ENCODE data around the gene USP5.
"Not testable (repeated sequence)": the region's sequence is repeated elsewhere in the genome, so short reads cannot be mapped to it uniquely, and the experiment has no call there.

USP5 gene

DNA sequence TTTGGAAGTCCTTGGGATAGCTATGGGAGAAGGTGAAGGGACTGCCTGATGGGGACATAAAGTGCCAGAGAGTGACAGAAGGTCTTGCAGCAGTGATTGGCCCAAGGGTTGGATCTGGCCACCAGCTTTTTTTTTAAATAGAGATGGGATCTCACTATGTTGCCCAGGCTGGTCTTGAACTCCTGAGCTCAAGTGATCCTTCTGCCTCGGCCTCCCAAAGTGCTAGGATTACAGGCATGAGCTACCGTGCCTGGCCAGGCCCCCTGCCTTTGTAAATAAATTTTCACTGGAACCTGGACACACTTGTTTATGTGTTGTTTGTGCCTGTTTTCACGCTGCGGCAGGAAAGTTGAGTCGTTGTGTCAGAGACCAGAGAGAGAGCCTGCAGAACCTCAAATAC is 13.4 kb downstream of the USP5 start:
- not testable (repeated sequence) for DNase-seq (ENCODE audit: low spot score)

DNA sequence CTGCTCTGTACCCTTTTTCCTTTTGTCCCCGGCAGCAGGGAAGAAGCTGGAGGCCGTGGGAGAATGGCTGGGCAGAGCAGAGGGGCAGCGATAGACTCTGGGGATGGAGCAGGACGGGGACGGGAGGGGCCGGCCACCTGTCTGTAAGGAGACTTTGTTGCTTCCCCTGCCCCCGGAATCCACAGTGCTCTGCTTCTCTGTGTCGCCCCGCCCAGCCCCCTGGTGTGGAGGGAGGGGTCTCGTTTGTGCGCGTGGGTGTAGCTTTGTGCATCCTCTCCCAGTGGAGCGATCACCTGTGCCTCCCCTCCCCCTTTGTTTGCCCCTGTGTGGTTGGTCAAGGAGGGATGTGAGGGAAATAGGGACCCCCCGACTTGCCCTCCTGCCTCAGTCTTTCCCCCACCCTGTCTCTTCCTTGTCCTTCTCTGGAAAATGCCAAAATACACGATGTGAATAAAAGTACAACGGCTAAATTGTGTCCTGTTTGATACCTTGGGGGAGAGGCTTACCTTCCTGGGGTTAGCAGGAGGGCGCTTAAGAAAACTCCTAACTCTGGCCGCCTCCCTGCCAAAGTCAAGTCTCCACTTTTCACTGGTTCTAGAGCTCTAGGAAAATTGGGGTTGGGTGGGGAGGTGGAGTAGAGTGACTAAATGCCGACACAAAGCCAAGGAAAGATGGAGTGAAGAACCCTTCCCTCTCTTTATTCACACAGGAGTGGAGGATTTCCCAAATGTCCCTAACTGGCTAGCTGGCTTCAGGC is 14.4 kb downstream of the USP5 start:
- DNase-seq (ENCODE audit: low spot score) = no peak

DNA sequence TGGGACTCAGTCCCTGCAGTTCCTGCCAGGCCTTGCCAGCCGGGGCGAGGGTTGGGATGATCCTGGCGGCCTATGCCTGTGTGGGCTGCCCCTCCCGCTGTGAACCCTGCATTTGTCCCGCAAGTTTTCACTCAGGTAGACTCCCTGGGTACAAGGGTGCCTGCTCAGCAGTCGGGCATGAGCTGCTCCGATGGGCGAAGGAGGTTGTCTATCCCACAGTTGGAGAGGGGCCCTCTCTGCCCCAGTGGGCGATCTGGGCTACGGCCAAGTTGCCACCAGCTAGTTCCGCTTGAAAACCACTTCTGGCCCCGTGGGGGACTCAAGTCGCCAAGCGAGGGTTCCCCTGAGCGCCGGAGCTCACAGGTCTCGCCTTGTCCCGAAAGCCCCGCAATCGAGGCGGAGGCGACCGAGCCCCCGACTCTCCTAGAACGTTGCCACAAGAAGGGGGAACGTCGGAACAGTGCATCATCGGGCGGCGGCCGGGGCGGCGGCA is 15.0 kb downstream of the USP5 start:
- peak; percentile 27 for DNase-seq (ENCODE audit: low spot score)

DNA sequence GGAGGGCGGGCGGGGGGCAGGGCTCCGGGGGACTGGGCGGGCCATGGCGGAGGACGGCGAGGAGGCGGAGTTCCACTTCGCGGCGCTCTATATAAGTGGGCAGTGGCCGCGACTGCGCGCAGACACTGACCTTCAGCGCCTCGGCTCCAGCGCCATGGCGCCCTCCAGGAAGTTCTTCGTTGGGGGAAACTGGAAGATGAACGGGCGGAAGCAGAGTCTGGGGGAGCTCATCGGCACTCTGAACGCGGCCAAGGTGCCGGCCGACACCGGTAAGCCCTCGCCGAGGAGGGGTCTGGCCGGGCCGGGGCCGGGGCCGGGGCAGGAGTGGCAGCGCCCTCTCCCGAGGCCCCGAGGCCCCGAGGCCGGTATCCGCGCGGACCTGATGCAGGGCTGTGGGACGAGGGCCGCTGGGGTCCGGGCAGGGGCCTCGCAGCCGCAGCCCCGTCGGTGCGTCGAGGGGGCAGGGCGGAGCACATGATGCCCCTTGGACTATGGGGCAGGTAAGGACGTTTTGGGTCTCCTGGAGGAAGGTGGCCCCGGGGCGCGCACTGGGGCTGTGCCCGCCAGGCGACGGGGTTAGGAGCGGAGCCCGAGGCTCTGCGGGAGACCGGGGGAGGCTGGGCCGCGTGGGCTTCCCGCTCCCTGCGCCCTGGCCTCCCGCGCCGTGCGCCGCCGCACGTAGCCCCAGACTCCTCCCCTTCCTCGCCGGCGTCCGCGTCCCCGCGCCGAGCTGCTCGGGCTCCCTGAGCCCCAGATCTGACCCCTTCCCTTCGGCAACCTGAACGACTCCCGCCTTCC is 15.7 kb downstream of the USP5 start, which contains the start of gene TPI1:
Gene TPI1, plus strand, starts transcription at position 119 of the 798 bp plus-strand sequence. Its CDS starts 36 bp downstream, at position 155.
- peak; percentile 91 for DNase-seq (ENCODE audit: low spot score)

DNA sequence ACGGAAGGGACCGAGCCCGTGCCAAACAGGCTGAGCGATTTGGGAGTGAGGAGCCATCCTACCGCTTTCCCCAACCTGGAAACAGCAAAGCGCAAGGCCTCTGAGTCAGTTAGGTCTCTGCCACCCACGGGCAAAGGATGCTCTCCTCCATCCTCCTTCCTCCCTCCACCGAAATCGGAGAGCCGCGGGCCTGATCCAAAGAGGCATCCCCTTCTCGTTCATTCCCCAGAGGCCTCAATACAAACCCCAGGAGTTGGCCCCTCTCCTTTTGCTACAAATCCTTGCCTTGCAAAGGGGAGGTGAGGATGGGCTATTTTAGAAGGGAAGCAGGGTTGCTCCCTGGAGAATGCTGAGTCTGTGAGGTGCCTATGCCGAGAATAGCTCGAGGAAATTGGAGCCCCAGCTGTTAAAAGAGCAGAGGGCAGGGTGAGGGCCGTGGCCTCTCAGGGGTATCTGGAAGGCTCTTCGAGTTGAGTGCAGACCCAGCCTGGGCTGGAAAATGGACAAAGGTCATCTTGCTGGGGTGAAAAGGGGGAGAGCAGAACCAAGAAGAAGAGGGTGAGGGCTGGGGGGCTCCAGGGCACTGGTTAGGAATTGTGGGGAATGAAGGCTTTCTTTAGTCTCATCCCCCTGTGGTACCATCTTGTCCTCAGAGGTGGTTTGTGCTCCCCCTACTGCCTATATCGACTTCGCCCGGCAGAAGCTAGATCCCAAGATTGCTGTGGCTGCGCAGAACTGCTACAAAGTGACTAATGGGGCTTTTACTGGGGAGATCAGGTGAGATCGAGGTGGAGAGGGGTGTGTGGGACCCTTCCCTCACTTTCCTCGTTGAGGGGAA is 16.5 kb downstream of the USP5 start:
- DNase-seq (ENCODE audit: low spot score) = peak; percentile 48

DNA sequence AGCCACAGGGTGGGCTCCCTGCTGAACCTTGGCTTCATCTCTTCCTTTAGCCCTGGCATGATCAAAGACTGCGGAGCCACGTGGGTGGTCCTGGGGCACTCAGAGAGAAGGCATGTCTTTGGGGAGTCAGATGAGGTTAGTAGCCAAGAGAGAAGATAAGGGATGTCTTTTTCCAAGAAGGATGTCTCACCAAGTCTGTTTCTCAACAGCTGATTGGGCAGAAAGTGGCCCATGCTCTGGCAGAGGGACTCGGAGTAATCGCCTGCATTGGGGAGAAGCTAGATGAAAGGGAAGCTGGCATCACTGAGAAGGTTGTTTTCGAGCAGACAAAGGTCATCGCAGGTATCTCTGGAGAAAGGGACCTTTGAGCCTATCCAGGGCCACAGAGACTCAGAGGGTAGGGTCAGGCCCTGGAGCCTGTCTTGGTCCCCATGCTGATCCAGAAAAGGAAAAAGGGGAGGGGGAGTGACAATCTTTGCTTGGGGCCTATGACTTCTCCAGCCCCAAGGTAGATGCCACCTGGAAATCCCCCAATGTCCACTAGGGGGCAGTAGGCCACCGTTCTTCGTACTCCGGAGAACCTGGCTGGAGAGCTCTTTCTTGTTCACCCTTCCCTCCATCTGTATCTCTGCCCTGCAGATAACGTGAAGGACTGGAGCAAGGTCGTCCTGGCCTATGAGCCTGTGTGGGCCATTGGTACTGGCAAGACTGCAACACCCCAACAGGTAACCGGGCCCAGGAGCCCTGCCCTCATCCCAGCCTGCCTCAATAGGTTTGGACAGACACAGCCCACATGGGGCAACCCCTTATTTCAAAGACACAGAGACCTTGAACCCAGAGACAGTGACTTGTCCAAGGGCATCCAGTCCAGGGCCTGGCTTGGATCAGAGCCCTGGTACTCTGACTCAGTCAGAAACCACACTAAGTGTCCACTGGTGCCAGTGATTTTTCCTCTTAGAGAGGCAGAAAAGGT is 17.4 kb downstream of the USP5 start:
- peak; percentile 83 for DNase-seq (ENCODE audit: low spot score)

DNA sequence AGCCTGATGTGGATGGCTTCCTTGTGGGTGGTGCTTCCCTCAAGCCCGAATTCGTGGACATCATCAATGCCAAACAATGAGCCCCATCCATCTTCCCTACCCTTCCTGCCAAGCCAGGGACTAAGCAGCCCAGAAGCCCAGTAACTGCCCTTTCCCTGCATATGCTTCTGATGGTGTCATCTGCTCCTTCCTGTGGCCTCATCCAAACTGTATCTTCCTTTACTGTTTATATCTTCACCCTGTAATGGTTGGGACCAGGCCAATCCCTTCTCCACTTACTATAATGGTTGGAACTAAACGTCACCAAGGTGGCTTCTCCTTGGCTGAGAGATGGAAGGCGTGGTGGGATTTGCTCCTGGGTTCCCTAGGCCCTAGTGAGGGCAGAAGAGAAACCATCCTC is 18.4 kb downstream of the USP5 start:
- not testable (repeated sequence) for DNase-seq (ENCODE audit: low spot score)

DNA sequence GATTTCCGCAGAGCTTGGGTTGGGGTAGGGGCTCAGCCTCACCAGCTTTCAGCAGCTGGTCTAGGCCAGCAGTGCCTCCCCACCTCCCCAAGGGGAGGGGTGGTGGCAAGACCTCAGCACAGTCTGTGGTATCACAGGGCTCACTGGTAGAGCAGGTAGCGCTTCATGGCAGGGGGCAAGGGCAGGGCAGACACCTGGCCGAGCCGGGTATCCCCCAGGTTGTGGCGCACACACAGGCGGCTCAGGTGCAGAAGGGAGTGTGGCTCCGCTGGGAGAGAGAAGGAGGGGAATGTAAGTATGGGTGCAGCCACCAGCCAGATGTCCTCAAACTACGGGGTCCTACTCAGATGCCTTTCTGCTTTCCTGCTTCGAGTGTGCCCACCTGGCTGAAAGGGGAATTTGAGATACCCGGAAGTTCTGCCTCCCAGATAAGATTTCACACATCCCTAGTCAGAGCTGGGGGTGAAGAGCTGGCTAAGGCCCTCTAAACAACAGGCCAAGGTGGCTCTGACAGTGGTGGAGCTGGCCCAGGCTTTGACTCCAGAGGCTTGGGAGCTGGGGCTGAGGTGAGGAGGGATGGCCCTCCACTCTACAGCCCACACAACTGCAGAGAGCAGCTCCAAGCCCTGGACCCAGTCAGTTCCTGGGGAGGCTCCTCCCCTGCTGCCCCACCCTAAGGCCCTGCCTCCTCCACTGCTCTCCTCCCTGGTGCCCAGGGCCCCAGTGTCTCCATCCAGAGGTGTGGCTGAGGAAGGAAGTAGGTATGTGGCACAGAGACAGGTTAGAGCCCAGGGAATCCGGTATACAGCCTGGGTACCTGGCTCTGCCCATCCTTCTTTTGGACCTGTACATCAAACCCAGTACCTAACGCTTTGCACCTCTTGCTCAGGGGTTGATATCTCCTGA is 19.4 kb downstream of the USP5 start:
- peak; percentile 44 for DNase-seq (ENCODE audit: low spot score)

DNA sequence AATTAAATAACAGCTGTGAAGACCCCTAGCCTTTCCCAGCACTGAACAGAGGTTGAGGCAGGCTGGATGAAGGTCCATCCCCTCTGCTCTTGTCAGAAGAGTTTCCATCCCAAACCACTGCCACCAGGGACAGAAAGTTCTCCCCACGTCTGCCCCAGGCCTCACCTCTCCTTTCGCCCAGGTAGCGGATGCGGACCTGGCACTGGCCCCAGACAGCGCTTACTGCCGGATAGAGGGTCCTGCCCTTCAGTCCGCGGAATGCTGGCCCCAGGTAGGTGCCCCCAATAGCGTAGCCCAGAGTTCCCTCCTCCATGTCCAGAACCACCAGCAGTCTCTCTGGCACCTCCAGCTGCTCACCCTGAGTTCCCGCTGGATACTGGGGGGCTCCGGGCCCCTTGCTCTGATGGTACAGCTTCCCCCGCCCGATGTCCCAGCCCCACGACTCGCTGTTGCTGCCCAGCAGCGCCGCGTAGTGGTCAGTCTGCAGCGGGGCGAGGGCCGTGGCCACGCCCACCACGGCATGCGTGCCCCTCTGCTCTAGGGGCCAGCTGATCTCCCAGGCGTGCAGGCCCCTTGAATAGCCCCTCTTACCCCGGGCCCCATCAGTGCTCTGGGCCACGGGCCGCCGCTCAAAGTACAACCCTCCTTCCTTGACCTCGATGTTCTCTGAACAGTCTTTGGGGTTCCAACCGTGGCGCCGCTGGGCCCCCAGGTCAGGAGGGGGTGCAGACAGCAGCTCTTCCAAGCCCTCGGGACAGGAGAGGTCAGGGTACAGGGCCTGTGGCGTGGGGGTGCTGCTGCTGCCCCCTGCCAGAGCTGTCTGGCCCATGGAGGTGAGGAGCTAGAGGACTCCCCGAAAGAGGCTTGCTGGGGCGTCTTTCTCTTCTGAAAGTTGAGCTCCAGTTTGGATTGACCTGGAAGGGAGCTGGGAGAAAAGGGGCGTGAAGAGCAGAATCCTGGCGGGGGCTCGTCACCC is 20.4 kb downstream of the USP5 start:
- peak; percentile 90 for DNase-seq (ENCODE audit: low spot score)

DNA sequence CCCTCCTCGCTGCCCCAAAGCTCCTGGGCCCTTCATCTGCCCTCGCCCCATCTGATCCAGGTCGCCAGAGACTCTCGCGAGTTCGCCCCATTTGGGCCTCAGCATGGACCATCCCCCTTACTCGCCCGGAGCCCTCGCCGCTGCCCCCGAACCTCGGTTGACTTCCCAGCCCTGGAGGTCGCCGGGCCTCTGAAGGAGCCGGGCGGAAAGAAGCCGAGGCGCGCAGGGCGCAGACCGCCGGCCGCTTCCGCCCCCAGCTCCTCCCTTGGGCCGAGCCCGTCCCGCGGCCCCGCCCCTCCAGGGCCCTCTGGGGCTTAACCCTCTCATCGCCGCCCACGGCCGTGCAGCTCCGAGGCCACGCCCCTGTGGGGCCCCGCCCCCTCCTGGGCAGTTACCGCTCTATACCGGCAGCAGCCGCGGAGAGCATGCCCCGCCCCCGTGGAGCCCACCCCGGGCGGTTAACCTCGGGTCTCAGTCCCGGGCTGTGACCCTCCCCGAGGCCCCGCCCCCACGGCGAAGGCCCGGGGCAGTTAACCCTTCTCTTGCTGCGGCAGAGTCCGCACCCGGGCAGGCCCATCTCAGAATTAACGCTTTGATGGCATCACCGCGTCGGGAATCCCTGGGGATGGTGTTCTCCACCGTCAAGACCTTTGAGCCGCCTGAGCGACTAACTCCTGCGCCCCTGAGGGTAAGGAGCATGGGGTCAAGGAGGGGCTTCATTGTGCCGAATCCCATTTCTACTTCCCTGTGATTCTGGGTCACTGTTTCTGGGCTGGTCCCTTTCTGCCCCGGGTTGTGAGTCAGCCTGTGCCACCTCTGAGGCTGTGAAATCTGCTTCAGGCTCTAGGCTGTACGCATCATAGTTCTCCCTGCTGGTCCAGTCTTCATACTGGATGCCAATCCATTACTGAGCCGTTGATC is 21.4 kb downstream of the USP5 start, which contains the start of gene SPSB2:
Gene SPSB2, minus strand, starts transcription at position 210 of the 921 bp plus-strand sequence. CDS start 402 bp downstream, outside the sequence.
- peak; percentile 95 for DNase-seq (ENCODE audit: low spot score)

DNA sequence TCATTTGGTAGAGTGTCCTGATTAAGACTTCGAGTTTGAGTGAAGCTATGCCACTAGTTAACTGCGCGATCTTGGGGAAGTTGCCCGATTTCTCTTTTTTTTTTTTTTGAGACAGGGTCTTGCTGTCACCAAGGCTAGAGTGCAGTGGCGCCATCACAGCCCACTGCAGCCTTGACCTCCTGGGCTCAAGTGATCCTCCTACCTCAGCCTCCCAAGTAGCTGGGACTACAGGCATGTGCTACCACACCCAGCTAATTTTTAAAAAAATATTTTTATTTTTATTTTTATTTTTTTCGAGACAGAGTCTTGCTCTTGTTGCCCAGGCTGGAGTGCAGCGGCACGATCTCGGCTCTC is 22.0 kb downstream of the USP5 start:
- not testable (repeated sequence) for DNase-seq (ENCODE audit: low spot score)

DNA sequence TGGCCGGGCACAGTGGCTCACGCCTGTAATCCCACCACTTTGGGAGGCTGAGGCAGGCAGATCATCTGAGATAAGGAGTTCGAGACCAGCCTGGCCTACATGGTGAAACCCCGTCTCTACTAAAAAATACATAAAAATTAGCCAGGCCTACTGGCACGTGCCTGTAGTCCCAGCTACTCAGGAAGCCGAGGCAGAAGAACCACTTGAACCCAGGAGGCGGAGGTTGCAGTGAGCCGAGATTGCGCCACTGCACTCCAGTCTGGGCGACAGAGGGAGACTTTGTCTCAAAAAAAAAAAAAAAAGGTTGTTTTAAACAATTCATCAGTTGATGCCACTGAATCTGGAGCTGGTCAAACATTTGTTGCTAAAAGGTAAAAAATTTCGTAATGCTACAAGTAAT is 27.9 kb downstream of the USP5 start:
- not testable (repeated sequence) for DNase-seq (ENCODE audit: low spot score)

DNA sequence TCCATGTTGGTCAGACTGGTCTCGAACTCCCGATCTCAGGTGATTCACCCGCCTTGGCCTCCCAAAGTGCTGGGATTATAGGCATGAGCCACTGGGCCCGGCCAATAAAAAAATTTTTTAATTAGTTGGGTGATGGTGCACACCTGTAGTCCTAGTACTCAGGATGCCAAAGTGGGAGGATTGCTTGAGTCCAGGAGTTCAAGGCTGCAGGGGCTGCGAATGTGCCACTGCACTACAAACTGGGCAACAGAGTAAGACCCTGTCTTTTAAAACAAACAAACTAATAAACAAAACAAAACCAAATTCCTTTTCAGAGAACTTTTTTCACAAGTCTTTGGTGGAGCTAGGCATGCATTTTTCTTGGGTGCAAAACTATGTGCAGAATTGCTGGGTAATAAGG is 31.3 kb downstream of the USP5 start:
- DNase-seq (ENCODE audit: low spot score) = no peak

DNA sequence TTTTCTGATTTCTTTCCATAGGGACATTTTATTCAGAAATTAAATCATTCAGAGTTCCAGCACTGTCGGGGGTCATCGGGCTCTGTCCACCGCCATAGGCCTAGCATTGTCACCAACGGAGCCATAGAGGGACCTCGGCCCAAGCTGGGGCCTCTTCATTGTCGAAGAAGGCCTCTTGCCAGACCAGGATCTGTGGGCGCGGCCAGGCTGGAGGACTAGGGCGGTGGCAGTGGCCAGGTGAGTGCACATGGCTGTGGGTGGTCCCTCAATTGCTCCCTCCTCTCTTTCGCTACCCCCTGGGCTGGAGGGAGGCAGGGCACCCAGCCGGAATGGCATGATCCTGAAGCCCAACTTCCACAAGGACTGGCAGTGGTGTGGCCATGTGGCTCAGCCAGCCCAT is 31.7 kb downstream of the USP5 start:
- DNase-seq (ENCODE audit: low spot score) = no peak

DNA sequence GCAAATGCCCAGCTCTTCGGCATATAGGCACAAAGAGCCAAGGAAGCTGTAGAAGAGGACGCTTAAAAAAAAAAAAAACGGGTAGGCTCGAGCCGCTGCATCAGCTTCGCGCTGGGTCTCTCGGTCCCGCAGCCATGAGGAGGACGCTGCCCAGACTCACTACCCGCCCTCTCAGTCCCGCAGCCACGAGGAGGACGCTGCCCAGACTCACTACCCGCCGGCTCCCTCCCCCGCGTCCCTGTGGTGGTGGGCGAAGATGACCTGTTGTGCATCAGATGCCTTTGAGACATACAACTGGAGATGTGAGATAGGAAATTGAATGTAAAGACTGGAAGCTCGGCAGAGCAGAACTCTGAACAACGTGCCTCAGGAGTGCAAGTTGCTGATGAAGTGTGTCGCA is 32.6 kb downstream of the USP5 start:
- DNase-seq (ENCODE audit: low spot score) = no peak

DNA sequence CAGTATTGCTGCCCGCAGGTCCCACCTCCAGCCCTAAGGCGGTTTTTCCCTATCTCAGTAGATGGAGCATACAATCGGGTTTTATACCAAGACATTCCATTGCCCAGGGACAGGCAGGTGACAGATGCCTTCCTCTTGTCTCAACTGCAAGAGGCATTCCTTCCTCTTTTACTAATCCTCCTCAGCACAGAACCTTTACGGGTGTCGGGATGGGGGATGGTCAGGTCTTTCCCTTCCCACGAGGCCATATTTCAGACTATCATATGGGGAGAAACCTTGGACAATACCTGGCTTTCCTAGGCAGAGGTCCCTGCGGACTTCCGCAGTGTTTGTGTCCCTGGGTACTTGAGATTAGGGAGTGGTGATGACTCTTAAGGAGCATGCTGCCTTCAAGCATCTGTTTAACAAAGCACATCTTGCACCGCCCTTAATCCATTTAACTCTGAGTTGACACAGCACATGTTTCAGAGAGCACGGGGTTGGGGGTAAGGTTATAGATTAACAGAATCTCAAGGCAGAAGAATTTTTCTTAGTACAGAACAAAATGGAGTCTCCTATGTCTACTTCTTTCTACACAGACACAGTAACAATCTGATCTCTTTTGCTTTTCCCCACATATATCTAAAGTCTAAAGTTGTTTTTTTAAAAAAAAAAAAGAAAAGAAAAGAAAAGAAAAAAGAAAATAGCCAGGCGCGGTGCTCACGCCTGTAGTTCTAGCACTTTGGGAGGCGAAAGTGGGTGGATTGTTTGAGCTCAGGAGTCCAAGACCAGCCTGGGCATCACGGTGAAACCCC is 34.5 kb downstream of the USP5 start:
- DNase-seq (ENCODE audit: low spot score) = not testable (repeated sequence)

DNA sequence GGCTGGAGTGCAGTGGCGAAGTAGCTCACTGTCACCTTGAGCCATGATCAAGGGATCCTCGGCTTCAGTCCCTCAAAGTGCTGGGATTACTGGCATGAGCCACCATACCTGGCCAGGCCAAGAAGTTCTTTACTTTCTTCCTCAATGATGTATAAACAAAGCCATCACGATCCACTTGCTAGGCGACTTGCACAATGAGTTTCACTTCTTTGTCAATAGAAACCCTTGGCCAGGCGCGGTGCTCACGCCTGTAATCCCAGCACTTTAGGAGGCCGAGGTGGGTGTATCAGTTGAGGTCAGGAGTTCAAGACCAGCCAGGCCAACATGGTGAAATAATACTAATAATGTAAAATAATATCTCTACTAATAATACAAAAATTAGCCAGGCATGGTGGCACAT is 35.5 kb downstream of the USP5 start:
- DNase-seq (ENCODE audit: low spot score) = no peak
